HG02981 (cell line): ENCODE results near the gene MCAT.
A peak's percentile ranks its signal among the peaks of the same experiment; 100 is the strongest.

Experiments
- ATAC-seq: cut with Tn5 transposase; IDR thresholded peaks from one replicate; pipeline ENCODE4 v1.9.1; 2021; ENCODE audit warnings: mild to moderate bottlenecking, moderate library complexity; ENCODE audit not compliant: unreplicated experiment

The MCAT gene

DNA sequence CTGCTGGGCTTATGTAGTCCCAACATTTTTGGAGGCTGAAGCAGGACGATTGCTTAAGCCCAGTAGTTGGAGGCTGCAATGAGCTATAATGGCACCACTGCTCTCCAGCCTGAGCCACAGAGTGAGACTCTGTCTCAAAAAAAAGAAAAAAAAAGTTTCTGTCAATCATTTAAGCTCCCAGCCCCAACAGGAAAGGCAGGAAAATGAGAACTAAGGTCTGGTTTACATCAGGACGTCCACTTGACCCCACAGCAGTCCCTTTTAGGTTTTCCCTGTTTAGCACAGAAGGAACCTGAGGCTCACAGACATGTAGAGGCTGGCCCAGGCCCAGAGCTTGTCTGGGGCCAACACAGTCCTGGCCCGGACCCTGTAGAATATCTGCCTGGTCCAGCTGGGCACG is 44.8 kb downstream of the MCAT start:
- ATAC-seq: no peak

DNA sequence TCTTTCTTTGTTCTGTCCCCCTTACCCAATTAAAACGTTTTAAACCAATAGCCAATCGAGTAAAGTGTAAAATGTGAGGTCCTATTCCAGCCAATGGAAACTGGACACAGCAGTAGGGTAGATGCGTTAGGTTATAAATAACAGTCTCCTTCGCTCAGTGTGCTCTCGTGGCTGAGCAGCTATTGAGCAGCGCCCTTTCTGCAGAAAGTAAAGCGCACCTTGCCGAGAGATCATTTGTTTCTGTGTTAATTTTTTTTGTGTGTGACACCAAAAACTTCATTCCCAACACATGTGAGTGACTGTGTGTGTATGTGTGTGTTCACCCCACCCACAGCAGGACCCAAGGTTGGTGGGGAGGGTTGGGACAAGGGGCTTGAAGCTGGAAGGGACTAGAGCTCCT is 46.8 kb downstream of the MCAT start:
- no peak for ATAC-seq

DNA sequence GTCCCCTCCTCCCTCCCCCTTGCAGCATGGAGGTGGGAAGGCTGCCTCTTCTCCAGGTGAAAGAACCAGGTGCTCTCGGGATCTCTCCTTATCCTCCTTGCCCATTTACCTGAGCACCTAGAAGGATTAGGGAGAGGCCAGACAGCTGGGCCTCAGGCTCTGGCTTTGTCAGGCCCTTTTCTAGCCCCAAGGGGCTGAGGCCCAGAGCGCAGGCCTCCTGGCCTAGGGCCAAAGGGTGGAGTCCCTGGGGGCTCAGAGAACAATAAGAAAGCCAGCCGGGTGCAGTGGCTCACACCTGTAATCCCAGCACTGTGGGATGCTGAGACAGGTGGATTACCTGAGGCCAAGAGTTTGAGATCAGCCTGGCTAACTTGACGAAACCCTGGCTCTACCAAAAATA is 48.6 kb downstream of the MCAT start:
- no peak for ATAC-seq

DNA sequence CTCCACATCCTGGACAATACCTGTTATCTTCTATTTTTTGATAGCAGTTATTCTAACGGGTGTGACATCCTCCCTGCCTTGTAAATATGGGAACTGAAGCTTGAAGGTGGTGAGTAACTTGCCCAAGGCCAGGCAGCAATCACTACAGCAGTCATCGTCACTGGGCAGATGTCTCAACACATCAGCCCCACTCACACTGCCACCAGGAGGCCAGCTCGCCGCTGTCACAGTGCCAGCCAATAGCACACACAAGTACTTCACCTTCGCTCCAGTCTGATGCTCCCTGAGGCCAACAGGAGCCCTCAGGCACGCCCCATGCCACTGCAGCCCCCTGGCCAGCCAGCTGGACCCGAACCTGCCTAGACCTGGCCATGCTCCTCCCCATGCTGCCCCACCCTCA is 49.1 kb downstream of the MCAT start:
- no peak for ATAC-seq

DNA sequence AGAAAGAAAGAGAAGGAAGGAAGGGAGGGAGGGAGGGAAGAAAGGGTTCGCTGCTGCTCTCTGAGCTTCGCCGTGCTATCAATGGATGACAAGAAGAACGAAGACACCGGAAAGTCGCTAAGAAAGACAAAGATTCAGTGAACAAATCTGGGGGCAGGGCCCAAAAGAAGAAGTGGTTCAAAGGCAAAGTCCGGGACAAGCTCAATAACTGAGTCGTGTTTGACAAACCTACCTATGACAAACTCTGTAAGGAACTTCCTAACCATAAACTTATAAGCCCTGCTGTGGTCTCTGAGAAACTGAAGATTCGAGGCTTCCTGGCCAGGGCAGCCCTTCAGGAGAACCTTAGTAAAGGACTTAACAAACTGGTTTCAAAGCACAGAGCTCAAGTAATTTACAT is 51.1 kb downstream of the MCAT start:
- no peak for ATAC-seq

DNA sequence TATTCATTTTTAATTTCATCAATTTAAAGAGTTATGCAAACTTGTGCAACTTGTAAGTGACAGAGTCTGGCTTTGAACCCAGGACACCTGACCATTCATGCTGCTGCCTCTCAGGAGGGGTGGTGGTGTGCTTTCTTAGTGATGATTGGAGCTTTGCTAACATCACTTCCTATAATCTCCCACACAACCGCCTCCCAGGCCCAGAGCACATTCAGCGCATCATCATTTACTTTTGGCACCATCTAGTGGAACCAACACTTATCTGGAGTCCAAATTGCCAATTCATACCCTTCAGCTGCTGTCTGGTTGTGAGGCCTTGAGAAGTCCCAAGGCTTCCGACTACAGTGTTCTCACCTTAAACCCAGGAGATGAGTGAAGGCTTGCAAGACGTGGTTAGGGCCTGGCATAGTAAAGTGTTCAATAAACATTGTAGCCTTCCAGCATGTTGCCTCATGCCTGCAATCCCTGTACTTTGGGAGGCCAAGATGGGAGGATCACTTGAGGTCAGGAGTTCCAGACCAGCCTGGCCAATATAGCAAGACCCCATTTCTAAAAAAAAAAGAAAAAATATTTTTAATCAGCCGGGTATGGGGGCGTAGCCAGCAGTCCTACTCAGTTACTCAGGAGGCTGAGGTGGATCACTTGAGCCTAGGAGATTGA is 52.9 kb downstream of the MCAT start:
- ATAC-seq: no peak

DNA sequence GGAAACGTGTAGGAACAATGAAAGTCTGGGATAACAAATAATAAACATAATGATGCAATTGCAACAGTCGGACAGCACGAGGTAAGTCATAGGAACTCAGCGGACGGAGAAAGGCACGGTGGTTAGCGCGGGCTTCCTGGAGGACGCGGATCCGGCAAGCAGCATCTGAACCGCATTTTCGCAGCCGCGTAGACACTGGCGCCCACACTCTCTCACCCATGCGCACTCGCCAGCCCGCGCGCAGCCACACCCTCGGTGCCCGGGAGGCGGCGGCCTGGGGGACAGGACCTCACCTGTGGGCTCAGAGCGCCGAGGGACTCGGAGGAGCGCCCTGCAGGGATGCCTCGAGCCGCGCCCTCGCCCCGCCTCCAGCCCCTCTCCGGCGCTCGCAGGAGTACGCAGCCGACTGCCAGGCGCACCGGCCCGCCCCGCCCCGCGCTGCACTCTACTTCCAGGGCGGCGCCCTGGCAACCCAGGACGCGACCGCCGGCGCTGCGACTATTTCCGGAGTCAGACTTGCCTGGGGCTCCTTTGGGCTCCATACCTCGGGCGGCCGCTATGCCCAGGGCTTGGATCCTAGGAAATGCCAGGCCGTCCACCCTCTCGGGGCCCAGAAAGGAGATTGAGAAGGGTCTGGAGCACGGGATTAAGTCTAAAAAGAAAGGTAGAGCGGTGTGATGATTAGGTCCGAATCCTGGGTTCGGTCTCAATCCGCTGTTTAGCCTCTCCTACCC is 54.0 kb downstream of the MCAT start, which contains the start of gene TTLL1:
Gene TTLL1, minus strand, starts transcription at position 408 of the 734 bp plus-strand sequence. CDS start 13,805 bp downstream, outside the sequence.
- ATAC-seq: peak; percentile 84

DNA sequence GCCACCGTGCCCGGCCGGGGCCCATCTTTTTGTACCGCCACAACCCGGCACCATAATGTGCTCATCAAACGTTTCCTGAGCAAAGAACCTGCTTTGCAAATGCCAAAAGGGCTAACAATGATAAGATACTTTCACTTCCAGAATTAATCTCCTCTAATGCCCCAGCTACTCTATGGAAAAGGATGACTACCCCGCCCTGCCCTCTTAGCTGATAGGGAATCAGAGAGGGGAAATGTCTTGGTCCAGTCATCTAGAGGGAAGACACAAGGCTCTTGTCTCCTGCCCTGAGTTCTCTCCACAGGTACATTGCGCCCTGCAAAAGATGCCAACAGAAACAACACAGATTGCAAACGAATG is 54.6 kb downstream of the MCAT start:
- ATAC-seq: no peak

DNA sequence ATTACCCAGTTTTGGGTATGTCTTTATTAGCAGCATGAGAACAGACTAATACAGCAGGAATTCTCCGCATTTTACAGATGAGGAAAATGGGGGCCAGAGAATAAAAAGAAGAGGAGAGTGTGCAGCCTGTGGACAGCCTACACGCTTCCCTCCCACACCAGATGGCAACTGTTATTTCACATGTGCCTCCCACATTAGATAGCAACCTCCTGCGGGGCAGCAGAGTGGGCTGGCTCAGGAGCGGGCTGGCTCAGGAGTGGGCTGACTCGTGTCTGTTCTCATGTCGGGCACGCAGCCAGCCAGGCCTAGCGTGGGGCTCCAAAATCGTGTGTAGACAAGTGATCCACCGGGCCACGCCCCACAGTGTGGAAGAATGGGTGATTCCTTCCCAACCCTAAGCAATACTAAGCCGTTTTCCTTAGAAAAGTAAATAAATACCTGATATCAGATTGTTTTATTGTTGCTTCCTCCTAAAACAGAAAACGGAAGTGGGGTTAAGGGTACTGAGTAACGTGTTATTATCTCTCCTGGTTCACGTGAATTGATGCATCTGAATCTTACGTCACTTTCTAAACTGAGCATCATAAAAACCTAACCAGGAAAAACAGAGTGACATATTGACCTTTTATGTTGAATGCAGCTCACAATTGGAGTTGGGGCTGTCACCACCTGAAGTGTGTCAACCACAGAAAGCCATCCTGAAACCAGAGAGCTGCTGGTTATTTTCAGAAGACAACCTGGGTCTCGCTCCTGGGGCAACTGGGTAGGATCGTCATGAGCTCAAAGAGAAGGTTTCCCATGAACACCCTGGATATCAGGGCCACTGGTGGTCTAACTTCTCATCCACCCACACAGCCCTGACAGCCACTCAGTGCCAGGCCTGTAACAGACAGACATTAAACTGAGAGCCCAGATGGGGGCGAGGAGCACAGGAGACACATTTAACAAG is 57.3 kb downstream of the MCAT start:
- no peak for ATAC-seq
